ENCODE data around the gene NPS. TPM values are rescaled to one million over a fixed set of nuclear protein-coding genes. Genes with fewer than 3 reads are reported as not detected.

NPS gene
- total RNA-seq, 2 donors from 2014 or later = not detected

DNA sequence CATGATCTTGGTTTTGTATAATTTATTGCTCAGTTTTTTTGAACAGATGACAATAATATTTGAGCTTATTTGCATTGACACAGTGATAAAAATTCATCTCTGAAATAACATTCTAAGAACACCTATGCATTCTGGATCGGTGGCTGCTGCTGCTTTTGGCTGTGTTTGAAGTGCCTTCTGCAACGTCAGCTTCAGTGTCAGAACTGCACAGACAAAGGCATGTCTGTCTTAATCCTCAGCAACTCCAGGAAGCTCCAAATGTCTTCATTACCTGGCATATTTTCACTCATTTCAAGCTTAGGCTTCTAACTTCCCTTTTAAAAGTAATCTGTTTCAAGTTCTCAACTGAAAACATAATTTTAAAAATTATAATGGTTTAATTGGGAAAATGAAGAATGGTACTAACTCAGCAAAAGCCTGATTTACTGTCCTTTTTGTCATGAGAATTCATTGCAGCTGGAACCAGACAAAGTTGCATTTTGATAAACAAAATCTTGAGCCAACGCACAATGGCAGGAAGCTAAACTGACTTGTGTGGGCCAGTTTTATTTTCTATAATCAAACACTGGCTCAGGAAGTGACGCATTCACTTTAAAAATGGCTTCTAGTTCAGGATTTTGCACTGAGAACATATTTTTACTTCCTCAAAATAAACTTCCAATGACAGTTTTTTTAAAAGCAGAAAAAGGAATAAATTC, 38.7 kb downstream of the NPS start:
- peaks cover 0 to 6% of the 10 kb centered on the region in 2 donors for H3K9me3 ChIP-seq
- H3K27me3 ChIP-seq = no peaks in the 10 kb centered on the region
- no peaks in the 10 kb centered on the region for H3K4me1 ChIP-seq
- H3K36me3 ChIP-seq = no peaks in the 10 kb centered on the region
- no peak overlapping the region for H3K4me3 ChIP-seq
- peak overlapping the region in 1 of 2 donors; percentile 24 for H3K27ac ChIP-seq
- TF ChIP-seq, protein P1, sequence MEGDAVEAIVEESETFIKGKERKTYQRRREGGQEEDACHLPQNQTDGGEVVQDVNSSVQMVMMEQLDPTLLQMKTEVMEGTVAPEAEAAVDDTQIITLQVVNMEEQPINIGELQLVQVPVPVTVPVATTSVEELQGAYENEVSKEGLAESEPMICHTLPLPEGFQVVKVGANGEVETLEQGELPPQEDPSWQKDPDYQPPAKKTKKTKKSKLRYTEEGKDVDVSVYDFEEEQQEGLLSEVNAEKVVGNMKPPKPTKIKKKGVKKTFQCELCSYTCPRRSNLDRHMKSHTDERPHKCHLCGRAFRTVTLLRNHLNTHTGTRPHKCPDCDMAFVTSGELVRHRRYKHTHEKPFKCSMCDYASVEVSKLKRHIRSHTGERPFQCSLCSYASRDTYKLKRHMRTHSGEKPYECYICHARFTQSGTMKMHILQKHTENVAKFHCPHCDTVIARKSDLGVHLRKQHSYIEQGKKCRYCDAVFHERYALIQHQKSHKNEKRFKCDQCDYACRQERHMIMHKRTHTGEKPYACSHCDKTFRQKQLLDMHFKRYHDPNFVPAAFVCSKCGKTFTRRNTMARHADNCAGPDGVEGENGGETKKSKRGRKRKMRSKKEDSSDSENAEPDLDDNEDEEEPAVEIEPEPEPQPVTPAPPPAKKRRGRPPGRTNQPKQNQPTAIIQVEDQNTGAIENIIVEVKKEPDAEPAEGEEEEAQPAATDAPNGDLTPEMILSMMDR (IDR thresholded peaks at IDR 0.05) = no peak
- DNase-seq (ENCODE audit: low spot score) = no peak

- TF ChIP-seq, protein P1 (IDR thresholded peaks at IDR 0.05) = no peak
- H3K36me3 ChIP-seq = no peaks in the 10 kb centered on the region
- H3K27me3 ChIP-seq = no peaks in the 10 kb centered on the region
- H3K27ac ChIP-seq = no peak overlapping the region
- H3K9me3 ChIP-seq = no peaks in the 10 kb centered on the region
- H3K4me1 ChIP-seq = no peaks in the 10 kb centered on the region
- no peak for DNase-seq (ENCODE audit: low spot score)
- no peak overlapping the region for H3K4me3 ChIP-seq
Measured at GRCh38 chr10:127592586-127592985, 43.5 kb downstream of the NPS start.

DNA sequence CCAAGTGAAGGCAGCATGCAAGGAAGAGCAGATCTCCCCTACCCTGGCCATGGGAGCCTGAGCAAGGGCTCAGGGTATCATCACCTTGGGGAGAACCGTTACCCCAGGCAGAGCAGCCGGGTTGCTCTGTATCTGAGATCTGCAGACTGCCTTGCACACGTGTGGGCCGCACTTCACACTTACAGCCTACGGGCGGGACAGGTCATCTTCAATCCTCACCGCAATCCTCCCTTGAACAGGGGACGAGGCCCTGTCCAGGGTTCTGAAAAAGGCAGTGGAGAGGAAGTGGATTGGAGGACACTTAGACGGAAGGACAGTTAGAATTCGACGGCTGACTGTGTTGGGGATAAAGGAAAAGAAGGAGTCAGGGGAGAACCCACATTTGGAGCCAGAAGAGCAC, 51.4 kb downstream of the NPS start:
- no peaks in the 10 kb centered on the region for H3K36me3 ChIP-seq
- TF ChIP-seq, protein P1 (IDR thresholded peaks at IDR 0.05) = no peak
- H3K4me3 ChIP-seq = no peak overlapping the region
- no peaks in the 10 kb centered on the region for H3K27me3 ChIP-seq
- no peaks in the 10 kb centered on the region for H3K4me1 ChIP-seq
- no peak for DNase-seq (ENCODE audit: low spot score)
- no peaks in the 10 kb centered on the region for H3K9me3 ChIP-seq
- no peak overlapping the region for H3K27ac ChIP-seq

Other genes starting within 250 kb of the NPS start
- not detected for gene FOXI2, start 187.9 kb downstream of the NPS start, total RNA-seq